GM10847 (cell line): Measurements from ENCODE around the gene CAPN7.

ENCODE experiments used
- POLR2A ChIP-seq: IDR thresholded peaks from 2 replicates; pipeline ENCODE4 v1.6.1; 2011; ENCODE audit not compliant: insufficient read length; ENCODE audit errors: extremely low read depth

Gene CAPN7

GRCh38 chr3:15279205-15279604 lies 73.2 kb downstream of the CAPN7 start:
- TF ChIP-seq POLR2A = no peak

- TF ChIP-seq POLR2A = no peak
Measured at GRCh38 chr3:15279671-15280402, 73.8 kb downstream of the CAPN7 start.

DNA sequence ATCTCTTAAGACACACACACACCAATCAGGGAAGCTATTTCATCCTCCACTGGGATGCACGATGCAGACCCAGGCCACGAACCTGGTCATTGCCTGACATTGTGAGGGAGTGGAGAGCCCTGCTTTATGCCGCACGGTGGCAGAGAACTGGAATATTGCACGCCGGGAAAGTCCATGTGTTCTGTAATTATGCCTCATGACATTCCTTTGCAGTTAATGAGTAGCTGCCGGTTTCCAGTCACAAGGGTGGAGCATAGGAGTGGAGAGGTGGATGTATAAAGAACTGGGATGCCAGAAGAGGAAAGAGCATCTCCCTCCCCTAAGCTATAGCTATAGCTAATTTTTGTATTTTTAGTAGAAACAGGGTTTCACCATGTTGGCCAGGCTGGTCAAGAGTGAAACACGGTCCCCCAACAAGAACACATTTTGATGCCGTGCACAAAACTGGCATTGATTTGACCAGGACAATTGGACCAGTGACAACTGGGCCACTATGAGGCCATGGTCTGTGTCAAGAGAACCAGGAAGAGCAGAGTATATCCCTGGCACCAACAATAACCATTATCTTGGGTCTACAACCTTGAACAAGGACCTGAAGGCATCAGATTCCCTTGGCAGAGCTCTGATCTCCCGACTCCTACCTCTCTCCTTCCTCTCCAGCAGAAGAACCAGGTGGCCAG lies 74.9 kb downstream of the CAPN7 start:
- no peak for TF ChIP-seq POLR2A

GRCh38 chr3:15281817-15282216 lies 75.8 kb downstream of the CAPN7 start:
- TF ChIP-seq POLR2A = no peak

- no peak for TF ChIP-seq POLR2A
Measured at GRCh38 chr3:15283702-15284101, 77.7 kb downstream of the CAPN7 start.

DNA sequence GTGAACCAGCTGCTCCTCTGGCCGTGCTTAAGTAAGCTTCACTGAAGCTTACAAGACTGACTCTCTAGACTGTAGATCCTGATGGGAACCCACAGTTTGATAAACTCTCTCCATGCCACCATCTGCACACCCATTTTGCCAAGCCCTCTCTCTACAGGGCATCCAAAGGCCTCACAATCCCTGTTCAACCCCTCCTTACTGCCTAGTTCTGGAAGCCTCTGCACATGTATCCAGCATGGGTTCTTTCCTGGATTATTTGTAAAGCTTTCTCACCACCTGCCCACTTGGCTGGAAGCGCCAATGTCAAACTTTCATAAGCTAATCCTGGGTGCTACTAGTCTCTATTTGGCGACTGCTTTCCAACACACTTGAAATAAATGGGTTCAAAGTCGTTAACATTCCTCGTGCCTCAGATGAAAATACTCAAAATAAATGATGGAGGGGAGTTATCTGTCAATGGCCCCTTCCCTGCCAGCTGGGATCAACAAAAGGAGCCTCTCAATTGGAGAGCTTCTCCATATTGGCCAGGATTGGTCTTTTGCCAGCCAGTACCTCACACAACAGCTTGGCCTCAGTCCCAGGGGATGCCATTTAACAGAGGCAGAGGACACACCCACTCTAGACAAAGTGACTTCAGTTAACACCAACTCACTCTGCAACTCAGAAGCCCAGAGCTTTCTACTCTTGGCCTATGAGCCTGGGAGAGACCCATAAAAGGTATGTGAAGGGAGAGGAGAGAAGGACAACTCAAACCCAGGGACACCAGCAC lies 78.3 kb downstream of the CAPN7 start:
- no peak for TF ChIP-seq POLR2A

DNA sequence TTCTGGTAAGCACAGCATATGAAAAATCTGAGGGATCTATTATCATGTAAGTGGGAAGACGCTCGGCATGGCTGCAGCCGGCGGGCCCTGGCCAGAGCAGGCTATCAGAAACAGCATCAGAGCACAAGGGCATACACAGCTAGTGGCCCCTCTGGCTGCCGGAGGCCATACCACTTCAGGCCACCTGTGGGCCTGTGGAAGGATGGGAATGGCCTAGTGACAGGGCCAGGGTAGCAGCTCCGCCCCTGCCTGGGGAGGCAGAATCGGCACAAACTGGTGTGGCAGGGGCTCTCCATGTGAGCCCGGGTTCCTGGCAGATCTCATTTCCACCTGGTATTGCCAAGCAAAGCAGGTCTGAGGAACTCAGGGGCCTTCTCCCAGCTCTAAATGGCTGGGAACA lies 80.0 kb downstream of the CAPN7 start:
- TF ChIP-seq POLR2A = no peak

- no peak for TF ChIP-seq POLR2A
Measured at GRCh38 chr3:15287565-15288330, 81.7 kb downstream of the CAPN7 start.

- TF ChIP-seq POLR2A = no peak
Measured at GRCh38 chr3:15288331-15289035, 82.4 kb downstream of the CAPN7 start.

DNA sequence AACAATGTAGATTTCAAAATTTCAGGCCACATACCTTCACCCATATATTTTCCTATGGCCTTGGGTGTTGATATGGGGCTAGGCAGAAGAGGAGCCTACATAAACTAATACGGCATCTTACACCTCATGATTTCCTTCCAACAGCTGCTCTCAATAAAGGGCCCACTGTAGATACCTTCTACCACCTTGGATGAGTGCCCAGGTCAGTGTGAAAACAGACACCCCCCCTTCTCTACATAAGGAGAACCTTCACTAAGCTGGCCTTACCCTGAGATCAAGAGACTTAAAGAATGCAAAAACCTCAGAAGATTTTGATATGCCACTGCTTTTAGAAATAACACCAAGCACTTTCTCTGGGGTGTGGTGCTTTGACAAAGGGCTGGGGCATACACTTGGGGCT lies 83.6 kb downstream of the CAPN7 start:
- TF ChIP-seq POLR2A = no peak

DNA sequence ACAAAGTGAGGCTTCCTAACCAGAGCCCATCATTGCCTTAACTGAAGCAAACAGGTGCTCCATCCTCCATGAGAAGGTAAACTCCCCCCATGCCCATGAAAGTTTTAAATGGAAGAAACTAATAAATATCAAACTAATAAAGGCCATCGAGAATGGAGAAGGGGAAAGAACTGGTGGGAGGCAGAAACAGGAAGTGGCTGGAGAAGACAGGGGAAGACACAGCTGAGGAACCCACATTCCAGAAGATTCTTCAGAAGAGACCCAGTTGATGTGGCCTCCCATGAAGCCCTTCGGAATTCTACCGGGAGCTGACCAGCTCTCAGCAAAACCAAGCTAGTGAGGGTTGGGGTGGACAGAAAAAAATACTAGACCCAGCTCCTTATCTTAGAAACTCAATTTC lies 84.7 kb downstream of the CAPN7 start:
- no peak for TF ChIP-seq POLR2A

DNA sequence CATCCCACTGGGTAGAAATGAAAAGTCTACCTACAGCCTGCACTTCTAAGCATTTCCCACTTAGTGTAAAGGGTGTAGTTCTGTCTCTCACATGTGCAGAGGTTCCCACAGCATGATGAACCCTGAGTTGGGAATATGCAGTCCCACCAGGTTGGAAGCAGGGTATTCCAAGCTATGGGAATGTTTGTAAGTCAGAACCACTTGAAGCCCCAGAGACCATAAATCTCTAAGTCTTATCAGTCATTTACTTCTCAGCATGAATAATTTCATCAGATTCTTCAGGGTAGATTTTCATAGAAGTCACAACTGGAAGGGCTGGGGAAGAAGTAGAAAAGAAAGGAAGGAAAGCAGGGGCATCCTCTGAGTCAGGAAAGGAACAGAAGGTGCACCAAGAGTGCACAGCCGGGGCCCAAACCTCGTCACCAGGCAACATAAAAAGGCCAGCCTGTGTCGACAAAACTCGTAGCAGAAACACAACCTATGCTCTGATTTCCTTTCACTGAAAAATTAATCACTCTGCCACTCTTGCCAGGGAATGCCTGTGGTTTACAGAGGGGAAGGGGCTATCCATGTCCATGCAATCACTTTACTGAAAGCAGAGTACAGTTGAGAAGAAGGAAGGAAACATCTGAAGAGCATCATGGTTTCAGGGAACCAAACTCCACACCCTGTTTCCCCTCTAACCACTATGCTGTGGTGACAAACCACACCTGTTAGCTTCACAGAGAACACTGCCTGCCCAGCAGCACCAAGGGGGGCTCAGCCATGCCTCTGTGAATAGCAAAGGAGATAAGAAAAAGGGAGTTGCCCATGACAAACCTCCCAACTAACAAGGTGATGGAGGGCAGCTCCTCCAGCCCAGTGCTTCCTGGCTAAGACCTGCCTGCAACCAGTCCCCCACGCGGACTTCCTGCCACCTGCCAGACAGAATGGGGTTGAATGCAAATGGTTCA lies 85.8 kb downstream of the CAPN7 start:
- no peak for TF ChIP-seq POLR2A

GRCh38 chr3:15292765-15293522 lies 86.9 kb downstream of the CAPN7 start:
- TF ChIP-seq POLR2A = no peak
